NT2/D1 (cell line): ENCODE results near the gene FSTL4.

Source experiments
- YY1 ChIP-seq: IDR thresholded peaks from 2 replicates; pipeline ENCODE4 v1.6.1; 2011; ENCODE audit not compliant: insufficient read length, insufficient read depth
- ZNF274 ChIP-seq: IDR thresholded peaks from 2 replicates; pipeline ENCODE4 v1.6.1; 2011; ENCODE audit warnings: mild to moderate bottlenecking, low read depth, low read length

DNA sequence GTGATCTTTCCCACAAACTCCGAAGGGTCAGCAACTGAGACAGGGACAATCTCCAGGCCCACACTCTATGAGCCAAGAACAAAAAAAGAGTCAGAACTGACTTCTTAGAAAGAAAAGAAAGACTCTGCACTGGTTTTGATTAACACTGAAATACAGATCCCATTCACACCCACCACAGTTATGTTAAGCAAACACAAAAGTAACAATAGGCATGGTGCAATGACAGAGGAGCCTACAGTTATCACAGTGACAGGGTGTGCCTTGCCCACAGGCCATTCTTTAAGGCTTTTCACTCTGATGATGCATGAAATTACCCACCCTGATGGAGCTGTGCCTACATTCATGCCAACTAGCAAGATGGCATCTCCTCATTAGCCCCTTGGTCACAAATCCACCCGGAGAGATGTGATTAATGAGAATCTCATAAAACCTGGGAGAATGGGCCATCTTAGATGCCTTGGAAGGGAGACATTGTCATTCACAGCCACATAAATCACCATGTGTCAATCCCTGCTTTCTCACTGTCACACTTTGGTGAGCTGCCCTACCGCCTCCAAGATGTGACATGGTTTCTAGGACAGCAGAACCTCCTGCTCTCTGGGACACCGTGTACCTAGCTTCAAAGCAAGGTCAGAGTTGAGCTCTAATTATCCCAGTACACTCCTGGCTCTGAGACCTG lies 27.6 kb upstream of the FSTL4 start:
- TF ChIP-seq ZNF274 (no peak), YY1 (no peak)
